ENCODE data around the gene NR2E3.

DNA sequence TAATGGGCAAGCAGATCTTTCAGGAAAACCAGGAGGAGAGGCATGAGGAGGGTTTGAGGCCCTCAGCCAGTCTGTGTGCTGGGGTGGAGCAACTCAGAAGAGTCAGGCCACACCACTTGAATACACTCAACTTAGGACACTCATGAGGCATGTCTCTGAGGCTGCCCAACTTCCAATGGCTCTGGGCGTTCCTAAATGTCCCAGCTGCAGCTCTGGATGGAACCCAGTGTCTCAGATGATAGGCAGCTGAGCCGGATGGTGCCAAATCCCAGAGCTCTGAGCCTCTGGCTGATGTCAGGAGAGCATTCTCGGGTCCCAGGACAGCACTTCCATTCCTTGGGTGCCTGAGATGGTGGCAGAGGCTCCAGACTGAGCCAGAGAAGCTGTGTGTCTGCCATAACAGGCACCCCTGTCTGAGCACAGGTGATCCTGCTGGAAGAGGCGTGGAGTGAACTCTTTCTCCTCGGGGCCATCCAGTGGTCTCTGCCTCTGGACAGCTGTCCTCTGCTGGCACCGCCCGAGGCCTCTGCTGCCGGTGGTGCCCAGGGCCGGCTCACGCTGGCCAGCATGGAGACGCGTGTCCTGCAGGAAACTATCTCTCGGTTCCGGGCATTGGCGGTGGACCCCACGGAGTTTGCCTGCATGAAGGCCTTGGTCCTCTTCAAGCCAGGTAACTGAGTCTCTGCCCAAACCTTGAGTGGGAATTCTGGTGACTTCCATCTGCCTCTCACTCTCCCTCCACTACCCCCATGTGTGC, 2.8 kb downstream of the NR2E3 start:
- TF ChIP-seq, protein P1, sequence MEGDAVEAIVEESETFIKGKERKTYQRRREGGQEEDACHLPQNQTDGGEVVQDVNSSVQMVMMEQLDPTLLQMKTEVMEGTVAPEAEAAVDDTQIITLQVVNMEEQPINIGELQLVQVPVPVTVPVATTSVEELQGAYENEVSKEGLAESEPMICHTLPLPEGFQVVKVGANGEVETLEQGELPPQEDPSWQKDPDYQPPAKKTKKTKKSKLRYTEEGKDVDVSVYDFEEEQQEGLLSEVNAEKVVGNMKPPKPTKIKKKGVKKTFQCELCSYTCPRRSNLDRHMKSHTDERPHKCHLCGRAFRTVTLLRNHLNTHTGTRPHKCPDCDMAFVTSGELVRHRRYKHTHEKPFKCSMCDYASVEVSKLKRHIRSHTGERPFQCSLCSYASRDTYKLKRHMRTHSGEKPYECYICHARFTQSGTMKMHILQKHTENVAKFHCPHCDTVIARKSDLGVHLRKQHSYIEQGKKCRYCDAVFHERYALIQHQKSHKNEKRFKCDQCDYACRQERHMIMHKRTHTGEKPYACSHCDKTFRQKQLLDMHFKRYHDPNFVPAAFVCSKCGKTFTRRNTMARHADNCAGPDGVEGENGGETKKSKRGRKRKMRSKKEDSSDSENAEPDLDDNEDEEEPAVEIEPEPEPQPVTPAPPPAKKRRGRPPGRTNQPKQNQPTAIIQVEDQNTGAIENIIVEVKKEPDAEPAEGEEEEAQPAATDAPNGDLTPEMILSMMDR (IDR thresholded peaks at IDR 0.05), result no peak
- TF ChIP-seq EZH2 (IDR thresholded peaks at IDR 0.05), result no peak
- no peak for TF ChIP-seq EZH2phosphoT487 (IDR thresholded peaks at IDR 0.05)

Measured in neural progenitor cell (in vitro differentiated cells).